ENCODE data around the gene NCOA6. TPM values are rescaled to one million over a fixed set of nuclear protein-coding genes. Genes with fewer than 3 reads are reported as not detected.

Gene NCOA6
- total RNA-seq, 1 donor from 2014 or later = 42.5 TPM

DNA sequence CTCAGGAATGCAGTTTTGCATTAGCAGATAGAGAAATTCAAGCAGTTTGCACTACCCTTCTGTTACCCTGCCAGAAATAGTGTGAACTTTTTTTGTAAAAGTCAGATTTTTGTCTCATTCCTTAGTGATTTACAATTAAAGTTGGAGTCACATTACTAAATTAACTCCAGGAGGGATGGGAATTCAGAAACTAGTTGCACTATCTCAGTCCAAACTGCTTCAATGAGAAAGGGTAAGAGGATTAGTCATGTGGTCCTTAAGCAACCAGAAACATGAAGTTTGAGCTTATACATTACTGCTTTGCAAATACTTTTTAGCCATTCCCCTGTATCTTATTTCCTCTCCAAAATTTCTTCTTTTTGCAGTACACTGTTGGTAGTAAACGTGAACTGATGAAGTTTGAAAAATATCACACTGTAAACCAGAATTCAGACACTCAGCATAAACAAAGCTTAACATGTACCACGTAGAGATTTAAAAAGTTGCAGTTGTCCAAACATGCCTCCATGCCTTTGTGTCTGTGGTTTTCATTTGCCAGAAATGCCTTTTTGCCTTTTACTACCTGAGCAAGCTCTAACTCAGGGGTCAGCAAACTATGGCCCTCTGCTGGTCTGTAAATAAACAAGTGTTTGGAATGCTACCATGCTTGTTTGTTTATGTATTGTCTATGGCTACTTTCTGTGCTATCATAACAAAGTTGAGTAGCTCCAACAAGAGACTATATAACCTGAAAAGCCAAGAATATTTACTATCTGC, 71.6 kb downstream of the NCOA6 start:
- no peaks in the 10 kb centered on the region for H3K9me3 Mint-ChIP-seq
- peaks cover 51% of the 10 kb centered on the region for H3K36me3 Mint-ChIP-seq
- H3K27ac Mint-ChIP-seq = peak overlapping the region; percentile 52
- H3K27me3 Mint-ChIP-seq (ENCODE audit: low read depth) = no peaks in the 10 kb centered on the region
- TF ChIP-seq, protein P1, sequence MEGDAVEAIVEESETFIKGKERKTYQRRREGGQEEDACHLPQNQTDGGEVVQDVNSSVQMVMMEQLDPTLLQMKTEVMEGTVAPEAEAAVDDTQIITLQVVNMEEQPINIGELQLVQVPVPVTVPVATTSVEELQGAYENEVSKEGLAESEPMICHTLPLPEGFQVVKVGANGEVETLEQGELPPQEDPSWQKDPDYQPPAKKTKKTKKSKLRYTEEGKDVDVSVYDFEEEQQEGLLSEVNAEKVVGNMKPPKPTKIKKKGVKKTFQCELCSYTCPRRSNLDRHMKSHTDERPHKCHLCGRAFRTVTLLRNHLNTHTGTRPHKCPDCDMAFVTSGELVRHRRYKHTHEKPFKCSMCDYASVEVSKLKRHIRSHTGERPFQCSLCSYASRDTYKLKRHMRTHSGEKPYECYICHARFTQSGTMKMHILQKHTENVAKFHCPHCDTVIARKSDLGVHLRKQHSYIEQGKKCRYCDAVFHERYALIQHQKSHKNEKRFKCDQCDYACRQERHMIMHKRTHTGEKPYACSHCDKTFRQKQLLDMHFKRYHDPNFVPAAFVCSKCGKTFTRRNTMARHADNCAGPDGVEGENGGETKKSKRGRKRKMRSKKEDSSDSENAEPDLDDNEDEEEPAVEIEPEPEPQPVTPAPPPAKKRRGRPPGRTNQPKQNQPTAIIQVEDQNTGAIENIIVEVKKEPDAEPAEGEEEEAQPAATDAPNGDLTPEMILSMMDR (IDR thresholded peaks at IDR 0.05; ENCODE audit: unreplicated experiment) = no peak
- DNase-seq (ENCODE audit: low spot score in 2 of 2, unreplicated experiment in 2 of 2) = no peak
- H3K4me3 Mint-ChIP-seq = no peak overlapping the region
- H3K4me1 Mint-ChIP-seq = no peaks in the 10 kb centered on the region

DNA sequence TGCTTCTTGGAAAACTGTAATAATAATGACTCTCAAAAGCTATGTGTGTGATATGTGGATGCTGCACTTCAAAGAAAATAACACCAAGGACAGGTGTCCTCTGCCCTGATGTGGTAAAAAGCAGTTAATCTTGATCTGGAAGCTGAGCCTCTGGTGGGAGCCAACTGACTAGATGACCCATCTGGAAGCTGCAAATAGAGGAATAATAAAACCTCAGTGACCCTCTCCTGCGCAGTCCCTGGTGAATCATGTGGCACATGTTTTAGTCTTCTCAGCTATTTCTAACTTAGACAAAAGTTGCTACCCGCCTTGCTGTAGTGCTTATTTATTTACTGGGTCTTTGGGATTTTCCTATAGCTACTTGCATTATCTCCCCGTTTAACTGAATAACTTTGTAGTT, 74.0 kb downstream of the NCOA6 start:
- Mint-ChIP-seq H3K36me3 (peaks cover 36% of the 10 kb centered on the region), H3K27me3 (ENCODE audit: low read depth) (no peaks in the 10 kb centered on the region), H3K4me3 (no peak overlapping the region), H3K4me1 (no peaks in the 10 kb centered on the region), H3K27ac (no peak overlapping the region), H3K9me3 (no peaks in the 10 kb centered on the region)
- no peak for DNase-seq (ENCODE audit: low spot score in 2 of 2, unreplicated experiment in 2 of 2)
- TF ChIP-seq, protein P1 (IDR thresholded peaks at IDR 0.05; ENCODE audit: unreplicated experiment) = no peak

DNA sequence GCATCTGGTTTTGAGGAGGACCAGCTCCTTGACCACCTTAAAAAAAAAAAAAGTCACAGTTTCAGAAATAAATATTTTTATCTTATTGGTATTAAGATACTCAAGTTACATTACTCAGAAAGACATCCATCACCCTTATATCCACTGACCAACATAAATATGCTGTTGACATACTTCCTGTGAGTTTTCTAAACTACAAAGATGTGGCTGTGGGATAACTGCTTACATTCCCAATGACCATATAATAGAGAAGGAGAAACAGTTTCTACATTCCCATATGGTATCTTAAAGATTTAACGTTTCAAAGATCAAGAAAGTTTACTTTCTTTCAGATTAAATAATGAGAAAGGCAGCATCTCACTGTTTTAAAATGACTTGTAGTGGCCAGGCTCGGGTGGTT, 75.0 kb downstream of the NCOA6 start:
- Mint-ChIP-seq H3K36me3 (peaks cover 39% of the 10 kb centered on the region), H3K27ac (no peak overlapping the region), H3K4me3 (no peak overlapping the region), H3K4me1 (no peaks in the 10 kb centered on the region), H3K27me3 (ENCODE audit: low read depth) (no peaks in the 10 kb centered on the region), H3K9me3 (no peaks in the 10 kb centered on the region)
- no peak for DNase-seq (ENCODE audit: low spot score in 2 of 2, unreplicated experiment in 2 of 2)
- TF ChIP-seq, protein P1 (IDR thresholded peaks at IDR 0.05; ENCODE audit: unreplicated experiment) = no peak

DNA sequence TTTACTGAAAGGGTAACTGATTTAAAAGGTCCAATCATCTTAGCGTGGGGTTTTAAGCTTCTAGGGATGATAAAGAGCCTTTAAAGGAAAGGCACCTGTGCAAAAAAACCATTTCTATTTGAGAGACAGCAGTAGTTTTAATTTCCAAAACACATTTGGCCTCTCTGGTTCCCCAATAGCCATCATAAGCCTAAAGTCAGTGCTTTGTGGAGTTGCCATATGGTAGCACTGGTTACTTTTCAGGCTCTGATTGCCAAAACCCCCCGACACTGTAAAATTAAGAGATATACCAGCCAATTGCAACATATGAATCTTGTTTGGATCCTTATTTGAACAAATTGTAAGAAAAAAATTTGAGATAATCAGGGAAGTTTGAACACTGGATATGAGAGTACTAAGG, 76.7 kb downstream of the NCOA6 start:
- Mint-ChIP-seq H3K36me3 (peaks cover 31% of the 10 kb centered on the region), H3K4me1 (no peaks in the 10 kb centered on the region), H3K9me3 (no peaks in the 10 kb centered on the region)

DNA sequence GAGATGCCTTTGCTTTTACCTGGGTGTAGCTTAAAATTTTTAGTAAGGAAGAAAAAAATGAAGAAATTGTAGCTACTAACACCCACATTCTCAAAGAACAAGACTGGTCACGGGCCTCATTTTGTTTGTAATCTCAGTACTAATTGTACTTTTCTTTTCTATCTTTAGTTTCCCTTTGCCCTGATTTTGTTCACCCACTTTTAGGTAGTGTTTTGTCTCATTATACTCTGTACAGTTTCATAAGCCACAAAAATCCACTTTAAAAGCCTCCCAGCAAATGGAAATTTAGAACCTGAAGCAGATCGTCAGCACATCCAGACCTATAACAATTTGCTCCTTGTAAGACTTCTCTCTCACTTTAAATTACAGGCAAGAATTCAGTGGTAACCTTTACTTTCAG, 78.0 kb downstream of the NCOA6 start:
- no peaks in the 10 kb centered on the region for H3K9me3 Mint-ChIP-seq
- no peak overlapping the region for H3K4me3 Mint-ChIP-seq
- peaks cover 36% of the 10 kb centered on the region for H3K36me3 Mint-ChIP-seq
- DNase-seq (ENCODE audit: low spot score in 2 of 2, unreplicated experiment in 2 of 2) = no peak
- H3K4me1 Mint-ChIP-seq = no peaks in the 10 kb centered on the region
- H3K27ac Mint-ChIP-seq = no peak overlapping the region
- H3K27me3 Mint-ChIP-seq (ENCODE audit: low read depth) = no peaks in the 10 kb centered on the region
- TF ChIP-seq, protein P1 (IDR thresholded peaks at IDR 0.05; ENCODE audit: unreplicated experiment) = no peak

More for the DNA sequence above, 76.7 kb downstream of the NCOA6 start:
- TF ChIP-seq, protein P1 (IDR thresholded peaks at IDR 0.05; ENCODE audit: unreplicated experiment) = no peak
- no peak for DNase-seq (ENCODE audit: low spot score in 2 of 2, unreplicated experiment in 2 of 2)
- no peak overlapping the region for H3K4me3 Mint-ChIP-seq
- no peak overlapping the region for H3K27ac Mint-ChIP-seq
- H3K27me3 Mint-ChIP-seq (ENCODE audit: low read depth) = no peaks in the 10 kb centered on the region
